ENCODE data around the gene PKDCC.

The PKDCC gene

GRCh38 chr2:42087137-42087856, 39.5 kb downstream of the PKDCC start:
- no peak for DNase-seq (ENCODE audit: low read depth)

DNA sequence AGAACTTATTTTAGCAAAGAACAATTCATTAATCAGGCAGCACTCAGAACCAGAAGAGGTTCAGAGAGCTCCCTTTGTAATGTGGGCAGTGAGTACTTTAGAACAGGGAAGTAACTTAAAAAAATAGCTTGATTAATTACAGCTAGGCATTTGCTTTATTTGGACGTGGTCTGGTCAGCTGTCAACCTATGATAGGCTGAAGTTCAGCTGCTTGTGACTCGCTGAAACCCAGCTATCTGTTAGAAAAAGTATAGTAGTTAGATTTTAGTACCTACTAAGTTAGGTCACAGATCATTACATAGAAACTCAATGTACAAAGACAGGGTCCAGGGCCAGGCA, 40.0 kb downstream of the PKDCC start:
- no peak for DNase-seq (ENCODE audit: low read depth)

GRCh38 chr2:42089340-42089925, 41.6 kb downstream of the PKDCC start:
- peak; percentile 23 for DNase-seq (ENCODE audit: low read depth)

- DNase-seq (ENCODE audit: low read depth): no peak
Observed at GRCh38 chr2:42090216-42090615, 42.4 kb downstream of the PKDCC start.

DNA sequence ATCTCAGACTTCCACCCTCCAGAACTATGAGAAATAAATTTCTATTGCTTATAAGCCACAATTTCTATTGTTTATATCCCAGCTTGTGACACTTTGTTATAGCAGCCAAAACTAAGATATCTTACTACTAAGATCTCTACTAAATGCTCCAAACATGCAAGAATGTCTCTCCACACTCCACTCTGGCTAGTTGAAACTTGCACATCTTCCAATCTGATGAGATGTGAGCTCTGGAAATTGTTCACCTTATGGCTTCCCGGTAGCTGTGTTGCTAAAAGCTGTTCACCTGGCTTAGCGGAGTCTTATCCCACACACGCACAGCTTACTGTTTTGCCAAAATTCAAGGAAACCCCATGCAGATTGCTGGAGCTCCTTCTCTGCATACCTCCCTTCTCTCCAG, 43.9 kb downstream of the PKDCC start:
- DNase-seq (ENCODE audit: low read depth): no peak

GRCh38 chr2:42092084-42092996, 44.5 kb downstream of the PKDCC start:
- no peak for DNase-seq (ENCODE audit: low read depth)

DNA sequence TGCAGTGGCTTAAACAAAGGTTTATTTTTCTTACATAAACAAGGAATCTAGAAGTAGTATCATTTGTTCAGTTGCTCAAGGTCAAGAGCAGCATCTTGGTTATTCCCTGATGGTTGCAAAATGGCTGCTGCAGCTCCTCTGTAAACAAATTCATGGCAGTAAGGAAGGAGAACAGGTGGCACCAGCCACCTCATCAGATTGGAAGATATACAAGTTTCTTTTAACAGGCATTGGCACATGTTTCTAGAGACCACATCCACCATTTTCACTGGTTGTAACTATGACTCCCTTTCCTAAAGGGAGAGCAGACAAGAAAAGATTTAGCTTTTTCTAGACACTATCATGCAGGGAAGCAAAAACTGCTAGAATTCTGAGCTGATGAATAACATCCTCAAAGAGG, 46.3 kb downstream of the PKDCC start:
- no peak for DNase-seq (ENCODE audit: low read depth)

- DNase-seq (ENCODE audit: low read depth): peak; percentile 66
Observed at GRCh38 chr2:42095923-42096408, 48.1 kb downstream of the PKDCC start.

- DNase-seq (ENCODE audit: low read depth): peak; percentile 40
Observed at GRCh38 chr2:42096869-42097591, 49.2 kb downstream of the PKDCC start.

DNA sequence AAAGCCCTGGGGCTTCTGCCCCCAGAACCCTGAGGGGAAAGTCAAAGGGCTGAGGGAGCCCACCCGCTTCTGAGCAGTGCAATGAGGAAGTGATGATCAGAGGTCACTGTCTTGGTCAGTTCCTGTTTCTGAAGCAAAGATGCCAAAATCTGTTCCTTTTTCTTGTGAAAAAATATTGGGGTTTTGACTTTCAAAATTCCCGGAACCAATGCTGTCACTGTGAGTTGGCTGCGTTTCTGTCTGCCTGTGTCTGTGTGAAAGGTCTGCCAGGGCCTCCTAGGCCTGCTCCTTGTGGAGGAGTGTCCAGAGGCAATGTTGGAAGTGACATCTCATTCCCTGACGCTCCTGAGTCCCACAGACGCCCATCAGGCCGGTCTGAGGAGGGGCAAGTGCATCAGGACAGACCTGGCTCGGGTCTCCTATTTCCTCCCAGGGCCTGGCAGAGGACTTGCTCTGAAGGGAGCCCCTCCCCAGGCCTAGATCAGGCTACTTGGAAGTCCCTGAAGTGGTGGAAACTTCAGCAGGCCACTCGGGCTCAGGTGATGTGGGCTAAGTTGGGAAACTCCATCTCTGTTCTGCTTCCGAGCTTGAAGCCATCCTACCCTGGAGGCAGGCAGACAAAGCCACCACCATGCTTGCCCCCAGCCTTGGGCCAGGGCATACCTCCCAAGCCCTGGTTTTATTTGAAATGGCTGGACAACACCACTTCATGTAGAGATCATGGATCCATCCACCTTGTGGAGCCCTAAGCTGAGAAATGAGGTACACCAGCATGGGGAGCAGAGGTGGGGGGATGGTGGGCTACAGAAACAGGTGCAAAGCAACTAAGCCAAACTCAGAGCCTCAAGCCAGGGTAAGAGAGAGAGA, 51.0 kb downstream of the PKDCC start:
- peak; percentile 44 for DNase-seq (ENCODE audit: low read depth)

GRCh38 chr2:42099438-42100173, 51.8 kb downstream of the PKDCC start:
- DNase-seq (ENCODE audit: low read depth): no peak

DNA sequence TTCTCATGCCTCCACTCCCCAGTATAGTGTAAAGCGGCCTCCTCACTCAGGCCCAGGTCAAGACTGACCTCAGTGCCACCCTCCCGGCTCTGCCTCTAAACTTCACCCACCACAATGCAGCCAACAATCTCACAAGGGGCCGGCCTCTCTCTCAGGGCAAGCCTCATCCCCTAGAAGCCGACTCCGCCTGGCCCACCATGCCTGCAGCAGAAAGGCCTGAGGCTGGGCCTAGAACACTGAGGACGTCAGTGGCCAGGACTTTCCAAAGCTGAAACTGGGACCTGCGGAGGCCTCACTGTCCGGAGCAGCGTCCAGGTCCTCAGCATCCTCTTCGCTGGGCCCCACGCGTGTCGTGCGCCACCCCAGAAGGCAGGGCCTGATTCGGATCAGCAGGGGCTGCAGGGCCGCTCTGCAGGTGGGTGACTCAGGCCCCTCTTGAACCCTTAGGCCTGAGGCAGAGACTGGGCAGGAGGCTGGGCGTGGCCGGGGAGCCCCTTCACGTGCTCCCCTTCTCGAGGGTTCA, 52.9 kb downstream of the PKDCC start:
- DNase-seq (ENCODE audit: low read depth): no peak

DNA sequence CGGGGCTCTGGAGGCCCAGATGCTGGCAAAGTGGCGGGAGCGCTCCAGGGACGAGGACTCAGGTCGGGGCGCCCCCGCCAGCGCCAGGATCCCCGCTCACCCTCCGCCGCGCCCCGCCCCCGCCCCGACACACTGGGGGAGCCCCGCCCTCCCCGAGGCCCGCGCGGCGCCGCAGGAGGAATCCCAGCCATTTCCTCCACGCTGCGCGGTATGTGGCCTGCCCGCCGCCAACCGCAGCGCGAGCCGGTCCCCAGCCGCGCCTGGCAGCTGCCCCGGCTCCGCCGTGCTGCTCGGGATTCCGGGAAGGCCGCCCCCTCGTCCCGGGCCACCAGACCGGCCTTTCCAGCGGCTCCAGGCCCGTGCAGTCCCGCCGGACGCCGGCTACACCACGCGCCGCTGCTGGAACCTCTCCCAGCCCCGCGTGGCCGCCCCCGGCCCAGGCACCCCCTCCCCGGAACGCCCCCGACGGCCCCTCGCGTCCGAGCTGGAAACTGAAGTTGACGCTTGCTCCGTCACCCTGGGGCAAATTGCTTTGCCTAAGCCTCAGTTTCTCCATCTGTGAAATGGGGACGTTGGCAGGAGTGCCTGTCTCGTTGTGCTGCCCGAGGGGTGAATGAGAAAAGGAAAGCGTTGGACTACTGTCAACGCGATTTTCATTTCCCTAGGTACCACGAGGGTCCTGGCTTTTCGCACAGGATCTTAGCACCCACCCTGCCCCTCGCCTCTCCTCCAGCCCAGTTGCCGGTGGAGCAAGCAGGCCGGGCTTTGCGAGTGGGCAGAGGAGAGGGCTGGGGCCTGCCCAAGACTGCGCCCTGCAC, 53.6 kb downstream of the PKDCC start:
- peak; percentile 66 for DNase-seq (ENCODE audit: low read depth)

DNA sequence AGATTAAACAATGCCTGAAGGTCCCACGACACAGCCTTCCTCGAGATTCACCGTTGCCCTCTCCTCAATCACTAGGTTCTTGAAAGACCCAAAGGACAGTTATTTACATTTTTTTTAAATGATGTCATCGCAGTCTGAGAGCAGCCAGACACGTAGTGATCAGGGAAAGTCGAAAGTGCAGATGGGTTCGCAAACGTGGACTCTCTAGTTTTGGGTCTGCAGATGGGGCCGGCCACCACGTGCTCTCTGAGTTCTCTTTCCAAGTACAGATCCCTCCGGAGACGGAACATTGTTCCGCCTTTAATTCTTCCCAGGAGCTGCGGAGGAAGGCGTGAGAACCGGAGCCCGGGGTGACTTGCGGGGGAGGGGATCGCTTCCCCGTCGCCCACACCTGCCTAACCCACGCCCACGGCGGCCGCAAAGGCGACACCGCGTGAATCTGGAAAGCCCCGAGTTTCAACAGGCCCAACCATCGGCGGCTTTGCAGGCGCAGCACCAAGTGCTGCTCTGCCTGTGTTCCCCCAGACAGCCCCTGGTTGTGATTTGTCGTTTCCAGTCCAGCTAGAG, 54.3 kb downstream of the PKDCC start:
- peak; percentile 58 for DNase-seq (ENCODE audit: low read depth)

GRCh38 chr2:42102591-42103450, 55.0 kb downstream of the PKDCC start:
- DNase-seq (ENCODE audit: low read depth): no peak

DNA sequence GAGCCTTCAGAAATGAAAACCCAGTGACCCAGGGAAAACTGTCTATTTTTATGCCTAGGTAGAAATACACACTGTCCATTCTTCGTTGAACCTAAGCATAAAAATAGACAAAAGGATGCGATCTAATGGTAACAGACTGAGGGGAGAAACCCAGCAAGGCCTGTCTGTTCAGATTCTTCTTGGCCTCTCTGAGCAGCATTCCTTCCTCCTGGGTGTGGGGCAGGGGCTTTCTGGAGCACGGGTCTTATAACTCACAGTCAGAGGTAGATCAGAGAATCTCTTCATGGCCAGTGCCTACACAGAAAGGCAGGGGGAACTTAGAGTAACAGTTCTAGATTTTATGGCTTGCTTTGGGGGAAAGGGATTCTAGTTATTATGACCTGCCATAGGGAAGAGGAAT, 56.0 kb downstream of the PKDCC start:
- no peak for DNase-seq (ENCODE audit: low read depth)

DNA sequence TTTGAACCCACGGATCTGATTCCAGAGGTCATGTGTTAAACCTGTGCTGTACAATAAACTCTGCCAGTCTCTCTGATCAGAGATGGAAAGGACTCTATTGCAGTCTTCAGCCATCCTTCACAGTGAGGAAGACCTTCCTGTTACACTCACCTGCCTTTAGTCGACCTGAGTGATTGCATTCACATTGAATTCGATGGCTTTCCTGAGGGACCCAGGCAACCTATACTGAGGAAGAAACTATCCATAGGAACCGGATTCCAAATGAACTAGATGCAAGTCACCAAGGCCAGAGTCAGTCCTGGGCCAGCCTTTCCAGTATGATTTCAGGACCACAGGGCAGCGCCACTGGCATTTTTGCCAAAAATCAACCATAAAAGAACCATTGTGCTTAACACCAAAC, 56.8 kb downstream of the PKDCC start:
- no peak for DNase-seq (ENCODE audit: low read depth)
